PFSK-1 (cell line): ENCODE results near the gene PTMS.

Source experiments
- POLR2AphosphoS5 ChIP-seq: IDR thresholded peaks from 2 replicates; pipeline ENCODE4 v1.6.1; 2012; ENCODE audit warnings: low read depth, mild to moderate bottlenecking, control low read depth, low read length, moderate library complexity
- TAF1 ChIP-seq: IDR thresholded peaks from 2 replicates; pipeline ENCODE4 v1.6.1; 2012; ENCODE audit warnings: low read length, control low read depth, borderline replicate concordance; ENCODE audit not compliant: insufficient read depth

GRCh38 chr12:6783828-6784227, 17.7 kb downstream of the PTMS start:
- no peak for TF ChIP-seq POLR2AphosphoS5
- no peak for TF ChIP-seq TAF1
